Measurements from ENCODE around the gene KNG1. TPM values are rescaled to one million over a fixed set of nuclear protein-coding genes. Genes with fewer than 3 reads are reported as not detected.

The KNG1 gene
- total RNA-seq, 1 experiment from 2014 or later, result not detected

GRCh38 chr3:186757214-186757613, 40.1 kb downstream of the KNG1 start:
- ChIA-PET CTCF (no interaction called here), POLR2A (ENCODE audit: low non-redundant PET) (no interaction called here)
- Histone ChIP-seq H3K27me3 (replicated peaks; ENCODE audit: insufficient read depth, low read depth, low read length, poor library complexity) (no peaks in the 10 kb centered on the region), H3K4me3 (ENCODE audit: low read depth, low read length, poor library complexity, severe bottlenecking) (no peak overlapping the region), H3K4me1 (ENCODE audit: insufficient read depth, low read length, poor library complexity, severe bottlenecking) (no peaks in the 10 kb centered on the region), H3K36me3 (ENCODE audit: insufficient read depth, low read length, poor library complexity, severe bottlenecking) (no peaks in the 10 kb centered on the region), H3K9me3 (ENCODE audit: low read depth, low read length, poor library complexity, severe bottlenecking) (no peaks in the 10 kb centered on the region), H3K27ac (ENCODE audit: low read depth, low read length, poor library complexity, severe bottlenecking) (no peak overlapping the region)
- no peak for DNase-seq (ENCODE audit: low spot score)
- BruUV-seq (replicated peaks), result no TSS peak
- intact Hi-C loops (cut with micrococcal nuclease; ENCODE audit: unreplicated experiment), result no loop called here
- TF ChIP-seq EZH2 (IDR thresholded peaks at IDR 0.05; ENCODE audit: borderline replicate concordance, low read depth, low read length, poor library complexity, severe bottlenecking), result no peak

DNA sequence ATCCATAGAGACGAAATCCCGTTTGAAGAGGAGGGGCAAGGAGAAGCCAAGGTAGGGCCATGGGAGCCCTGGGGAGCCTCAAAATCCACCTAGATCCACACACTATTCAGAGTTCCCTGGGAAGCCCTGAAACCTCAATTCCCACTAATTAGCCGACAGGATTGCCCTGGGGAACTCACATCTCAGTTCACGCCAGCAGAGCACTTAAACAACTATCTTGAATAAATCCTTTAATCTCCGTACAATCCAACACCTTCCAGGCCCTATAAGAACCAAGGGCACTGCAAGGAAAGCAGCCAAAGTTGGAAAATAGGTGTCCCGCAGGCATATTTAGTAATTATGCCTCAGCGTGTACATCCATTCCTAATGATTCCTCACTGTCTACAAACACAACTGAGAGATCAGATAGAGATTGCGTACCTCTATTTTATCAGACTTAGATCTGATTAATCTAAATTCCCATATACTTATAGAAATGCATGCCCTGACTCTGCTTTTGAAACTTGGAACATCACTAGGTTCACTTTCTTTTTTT, 40.6 kb downstream of the KNG1 start:
- CTCF ChIA-PET, result no interaction called here
- BruUV-seq (replicated peaks), result no TSS peak
- H3K4me1 ChIP-seq (ENCODE audit: insufficient read depth, low read length, poor library complexity, severe bottlenecking), result no peaks in the 10 kb centered on the region
- POLR2A ChIA-PET (ENCODE audit: low non-redundant PET), result no interaction called here
- no peak for DNase-seq (ENCODE audit: low spot score)
- no peak for TF ChIP-seq CTCF (conservative IDR thresholded peaks at IDR 0.05; ENCODE audit: low read depth, low read length)
- no peak for TF ChIP-seq EZH2 (IDR thresholded peaks at IDR 0.05; ENCODE audit: borderline replicate concordance, low read depth, low read length, poor library complexity, severe bottlenecking)
- H3K27me3 ChIP-seq (replicated peaks; ENCODE audit: insufficient read depth, low read depth, low read length, poor library complexity), result no peaks in the 10 kb centered on the region
- no peaks in the 10 kb centered on the region for H3K36me3 ChIP-seq (ENCODE audit: insufficient read depth, low read length, poor library complexity, severe bottlenecking)
- no peak overlapping the region for H3K4me3 ChIP-seq (ENCODE audit: low read depth, low read length, poor library complexity, severe bottlenecking)
- H3K27ac ChIP-seq (ENCODE audit: low read depth, low read length, poor library complexity, severe bottlenecking), result no peak overlapping the region
- intact Hi-C loops (cut with micrococcal nuclease; ENCODE audit: unreplicated experiment), result no loop called here
- H3K9me3 ChIP-seq (ENCODE audit: low read depth, low read length, poor library complexity, severe bottlenecking), result no peaks in the 10 kb centered on the region

- no TSS peak for BruUV-seq (replicated peaks)
- Histone ChIP-seq H3K36me3 (ENCODE audit: insufficient read depth, low read length, poor library complexity, severe bottlenecking) (no peaks in the 10 kb centered on the region), H3K4me1 (ENCODE audit: insufficient read depth, low read length, poor library complexity, severe bottlenecking) (no peaks in the 10 kb centered on the region), H3K9me3 (ENCODE audit: low read depth, low read length, poor library complexity, severe bottlenecking) (no peaks in the 10 kb centered on the region), H3K27me3 (replicated peaks; ENCODE audit: insufficient read depth, low read depth, low read length, poor library complexity) (no peaks in the 10 kb centered on the region), H3K4me3 (ENCODE audit: low read depth, low read length, poor library complexity, severe bottlenecking) (no peak overlapping the region), H3K27ac (ENCODE audit: low read depth, low read length, poor library complexity, severe bottlenecking) (no peak overlapping the region)
- ChIA-PET POLR2A (ENCODE audit: low non-redundant PET) (no interaction called here), CTCF (no interaction called here)
- no peak for DNase-seq (ENCODE audit: low spot score)
- intact Hi-C loops (cut with micrococcal nuclease; ENCODE audit: unreplicated experiment), result no loop called here
- TF ChIP-seq CTCF (conservative IDR thresholded peaks at IDR 0.05; ENCODE audit: low read depth, low read length), result no peak
- TF ChIP-seq EZH2 (IDR thresholded peaks at IDR 0.05; ENCODE audit: borderline replicate concordance, low read depth, low read length, poor library complexity, severe bottlenecking), result no peak
These were observed 42.2 kb downstream of the KNG1 start for GRCh38 chr3:186759231-186759930.

All from A673 (cell line).